Kidney capillary endothelial cell (primary cell): ENCODE results near the gene ALB.

Experiments
- DNase-seq: peaks from one replicate; pipeline ENCODE4 v3.0.0-alpha.2; 2018; ENCODE audit warnings: low spot score

The ALB gene

DNA sequence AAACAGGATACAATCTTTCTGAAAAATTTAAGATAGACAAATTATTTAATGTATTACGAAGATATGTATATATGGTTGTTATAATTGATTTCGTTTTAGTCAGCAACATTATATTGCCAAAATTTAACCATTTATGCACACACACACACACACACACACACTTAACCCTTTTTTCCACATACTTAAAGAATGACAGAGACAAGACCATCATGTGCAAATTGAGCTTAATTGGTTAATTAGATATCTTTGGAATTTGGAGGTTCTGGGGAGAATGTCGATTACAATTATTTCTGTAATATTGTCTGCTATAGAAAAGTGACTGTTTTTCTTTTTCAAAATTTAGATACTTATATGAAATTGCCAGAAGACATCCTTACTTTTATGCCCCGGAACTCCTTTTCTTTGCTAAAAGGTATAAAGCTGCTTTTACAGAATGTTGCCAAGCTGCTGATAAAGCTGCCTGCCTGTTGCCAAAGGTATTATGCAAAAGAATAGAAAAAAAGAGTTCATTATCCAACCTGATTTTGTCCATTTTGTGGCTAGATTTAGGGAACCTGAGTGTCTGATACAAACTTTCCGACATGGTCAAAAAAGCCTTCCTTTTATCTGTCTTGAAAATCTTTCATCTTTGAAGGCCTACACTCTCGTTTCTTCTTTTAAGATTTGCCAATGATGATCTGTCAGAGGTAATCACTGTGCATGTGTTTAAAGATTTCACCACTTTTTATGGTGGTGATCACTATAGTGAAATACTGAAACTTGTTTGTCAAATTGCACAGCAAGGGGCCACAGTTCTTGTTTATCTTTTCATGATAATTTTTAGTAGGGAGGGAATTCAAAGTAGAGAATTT, 5.2 kb downstream of the ALB start:
- no peak for DNase-seq

DNA sequence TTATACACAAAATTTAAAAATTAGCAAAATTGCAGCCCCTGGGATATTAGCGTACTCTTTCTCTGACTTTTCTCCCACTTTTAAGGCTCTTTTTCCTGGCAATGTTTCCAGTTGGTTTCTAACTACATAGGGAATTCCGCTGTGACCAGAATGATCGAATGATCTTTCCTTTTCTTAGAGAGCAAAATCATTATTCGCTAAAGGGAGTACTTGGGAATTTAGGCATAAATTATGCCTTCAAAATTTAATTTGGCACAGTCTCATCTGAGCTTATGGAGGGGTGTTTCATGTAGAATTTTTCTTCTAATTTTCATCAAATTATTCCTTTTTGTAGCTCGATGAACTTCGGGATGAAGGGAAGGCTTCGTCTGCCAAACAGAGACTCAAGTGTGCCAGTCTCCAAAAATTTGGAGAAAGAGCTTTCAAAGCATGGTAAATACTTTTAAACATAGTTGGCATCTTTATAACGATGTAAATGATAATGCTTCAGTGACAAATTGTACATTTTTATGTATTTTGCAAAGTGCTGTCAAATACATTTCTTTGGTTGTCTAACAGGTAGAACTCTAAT, 6.0 kb downstream of the ALB start:
- DNase-seq: no peak

- DNase-seq: no peak
Observed at GRCh38 chr4:73410916-73411730, 7.0 kb downstream of the ALB start.

GRCh38 chr4:73411731-73412414, 7.8 kb downstream of the ALB start:
- no peak for DNase-seq

DNA sequence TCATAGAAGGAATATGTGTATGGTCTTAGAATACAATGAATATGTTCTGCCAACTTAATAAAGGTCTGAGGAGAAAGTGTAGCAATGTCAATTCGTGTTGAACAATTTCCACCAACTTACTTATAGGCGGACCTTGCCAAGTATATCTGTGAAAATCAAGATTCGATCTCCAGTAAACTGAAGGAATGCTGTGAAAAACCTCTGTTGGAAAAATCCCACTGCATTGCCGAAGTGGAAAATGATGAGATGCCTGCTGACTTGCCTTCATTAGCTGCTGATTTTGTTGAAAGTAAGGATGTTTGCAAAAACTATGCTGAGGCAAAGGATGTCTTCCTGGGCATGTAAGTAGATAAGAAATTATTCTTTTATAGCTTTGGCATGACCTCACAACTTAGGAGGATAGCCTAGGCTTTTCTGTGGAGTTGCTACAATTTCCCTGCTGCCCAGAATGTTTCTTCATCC, 9.2 kb downstream of the ALB start:
- no peak for DNase-seq

DNA sequence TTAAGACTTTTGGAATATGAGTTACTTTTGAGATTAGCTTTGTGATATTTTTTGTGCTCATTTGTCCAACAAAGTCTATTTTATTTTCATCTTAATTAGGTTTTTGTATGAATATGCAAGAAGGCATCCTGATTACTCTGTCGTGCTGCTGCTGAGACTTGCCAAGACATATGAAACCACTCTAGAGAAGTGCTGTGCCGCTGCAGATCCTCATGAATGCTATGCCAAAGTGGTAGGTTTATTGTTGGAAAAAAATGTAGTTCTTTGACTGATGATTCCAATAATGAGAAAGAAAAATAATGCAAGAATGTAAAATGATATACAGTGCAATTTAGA, 10.8 kb downstream of the ALB start:
- DNase-seq: no peak

GRCh38 chr4:73415807-73416238, 11.7 kb downstream of the ALB start:
- no peak for DNase-seq

DNA sequence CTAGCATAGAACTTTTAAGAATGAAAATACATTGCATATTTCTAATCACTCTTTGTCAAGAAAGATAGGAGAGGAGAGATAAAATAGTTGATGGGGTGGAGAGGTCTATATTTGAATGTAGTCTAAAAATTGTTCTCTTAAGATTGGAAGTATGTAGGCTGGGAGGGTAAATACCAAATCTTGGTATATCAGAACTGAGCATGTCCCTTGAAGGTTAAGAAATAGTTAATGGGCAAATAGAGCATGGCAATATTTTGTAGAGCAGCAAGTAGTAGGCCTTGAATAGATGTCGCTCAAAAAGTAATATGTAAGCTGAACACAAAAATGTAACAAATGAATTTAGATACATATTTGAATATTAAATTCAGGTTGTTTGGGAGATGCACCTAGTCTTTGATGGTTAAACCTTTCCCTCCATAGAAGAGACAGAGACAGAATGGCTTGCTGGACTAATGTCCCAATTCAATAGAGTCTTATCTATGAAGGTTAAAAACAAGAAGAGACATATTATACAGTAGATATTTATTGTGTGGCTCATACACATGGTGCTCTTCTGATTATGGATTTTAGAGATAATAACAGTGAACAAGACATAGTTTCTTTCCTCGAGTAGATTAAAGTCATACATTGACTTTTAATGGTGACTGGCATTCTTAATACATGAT, 12.5 kb downstream of the ALB start:
- DNase-seq: no peak

DNA sequence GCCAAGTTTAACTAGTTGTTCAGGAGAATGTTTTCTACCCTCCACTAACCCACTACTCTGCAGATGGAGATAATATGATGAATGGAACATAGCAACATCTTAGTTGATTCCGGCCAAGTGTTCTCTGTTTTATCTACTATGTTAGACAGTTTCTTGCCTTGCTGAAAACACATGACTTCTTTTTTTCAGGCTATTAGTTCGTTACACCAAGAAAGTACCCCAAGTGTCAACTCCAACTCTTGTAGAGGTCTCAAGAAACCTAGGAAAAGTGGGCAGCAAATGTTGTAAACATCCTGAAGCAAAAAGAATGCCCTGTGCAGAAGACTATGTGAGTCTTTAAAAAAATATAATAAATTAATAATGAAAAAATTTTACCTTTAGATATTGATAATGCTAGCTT, 13.3 kb downstream of the ALB start:
- DNase-seq: no peak

DNA sequence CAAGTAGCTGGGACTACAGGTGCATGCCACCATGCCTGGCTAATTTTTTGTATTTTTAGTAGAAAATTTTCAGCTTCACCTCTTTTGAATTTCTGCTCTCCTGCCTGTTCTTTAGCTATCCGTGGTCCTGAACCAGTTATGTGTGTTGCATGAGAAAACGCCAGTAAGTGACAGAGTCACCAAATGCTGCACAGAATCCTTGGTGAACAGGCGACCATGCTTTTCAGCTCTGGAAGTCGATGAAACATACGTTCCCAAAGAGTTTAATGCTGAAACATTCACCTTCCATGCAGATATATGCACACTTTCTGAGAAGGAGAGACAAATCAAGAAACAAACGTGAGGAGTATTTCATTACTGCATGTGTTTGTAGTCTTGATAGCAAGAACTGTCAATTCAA, 13.9 kb downstream of the ALB start:
- no peak for DNase-seq

DNA sequence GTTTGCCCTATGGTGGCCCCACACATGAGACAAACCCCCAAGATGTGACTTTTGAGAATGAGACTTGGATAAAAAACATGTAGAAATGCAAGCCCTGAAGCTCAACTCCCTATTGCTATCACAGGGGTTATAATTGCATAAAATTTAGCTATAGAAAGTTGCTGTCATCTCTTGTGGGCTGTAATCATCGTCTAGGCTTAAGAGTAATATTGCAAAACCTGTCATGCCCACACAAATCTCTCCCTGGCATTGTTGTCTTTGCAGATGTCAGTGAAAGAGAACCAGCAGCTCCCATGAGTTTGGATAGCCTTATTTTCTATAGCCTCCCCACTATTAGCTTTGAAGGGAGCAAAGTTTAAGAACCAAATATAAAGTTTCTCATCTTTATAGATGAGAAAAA, 14.6 kb downstream of the ALB start:
- DNase-seq: no peak

GRCh38 chr4:73419106-73420038, 15.3 kb downstream of the ALB start:
- DNase-seq: no peak

- DNase-seq: no peak
Observed at GRCh38 chr4:73420615-73421014, 16.5 kb downstream of the ALB start.

GRCh38 chr4:73421708-73422457, 17.8 kb downstream of the ALB start:
- no peak for DNase-seq

- no peak for DNase-seq
Observed at GRCh38 chr4:73422458-73422752, 18.3 kb downstream of the ALB start.

GRCh38 chr4:73423184-73423583, 19.1 kb downstream of the ALB start:
- no peak for DNase-seq

GRCh38 chr4:73426666-73427065, 22.6 kb downstream of the ALB start:
- DNase-seq: no peak

GRCh38 chr4:73429118-73429517, 25.0 kb downstream of the ALB start:
- DNase-seq: no peak

GRCh38 chr4:73429826-73430587, 25.9 kb downstream of the ALB start:
- DNase-seq: no peak

GRCh38 chr4:73431813-73432168, 27.7 kb downstream of the ALB start:
- DNase-seq: no peak
